Esophagus squamous epithelium (tissue), 5 donors: ENCODE measurements around the gene SRPRA. TPM values are rescaled to one million over a fixed set of nuclear protein-coding genes. Genes with fewer than 3 reads are reported as not detected.

Experiments
- DNase-seq: peaks from one replicate; lab custom pipeline; 2025; lab: John Stamatoyannopoulos, UW
- H3K27ac ChIP-seq, 4 donors: fragments of 200-600 bp; sonication (generic); one replicate each; pipeline ENCODE4 v1.5.1; 2016 to 2019; ENCODE audit warnings: mild to moderate bottlenecking in 1 of 4
- H3K27me3 ChIP-seq, 4 donors: fragments of 200-600 bp; sonication (generic); 1 replicate in 3 of 4; 2 replicates in 1 of 4; pipeline versions ENCODE4 v1.5.1 to v1.6.0; 2017 to 2021; ENCODE audit warnings: antibody characterized with exemption in 1 of 4
- H3K36me3 ChIP-seq, 3 donors: fragments of 200-600 bp; sonication (generic); one replicate each; pipeline ENCODE4 v1.5.1; 2016 to 2019
- H3K4me1 ChIP-seq, 3 donors: fragments of 200-600 bp; sonication (generic); one replicate each; pipeline ENCODE4 v1.5.1; 2017 to 2019
- H3K4me3 ChIP-seq, 4 donors: fragments of 200-600 bp; sonication (generic); 1 replicate in 3 of 4; 2 replicates in 1 of 4; pipeline ENCODE4 v1.5.1; 2016 to 2019; ENCODE audit warnings: mild to moderate bottlenecking in 2 of 4, moderate library complexity in 1 of 4
- H3K9me3 ChIP-seq, 3 donors: fragments of 200-600 bp; sonication (generic); one replicate each; pipeline ENCODE4 v1.5.1; 2016 to 2019
- CTCF ChIP-seq, 6 experiments: fragments of 450-650 bp in 4 of 6; fragments of 200-600 bp in 2 of 6; sonication (generic) in 2 of 6; IDR thresholded peaks; one replicate each; pipeline ENCODE4 v1.5.1; 2016 to 2019; ENCODE audit warnings: antibody characterized with exemption in 6 of 6, mild to moderate bottlenecking in 4 of 6, moderate library complexity in 4 of 6
- POLR2A ChIP-seq, 4 donors: fragments of 450-650 bp; IDR thresholded peaks; one replicate each; pipeline ENCODE4 v1.6.1; 2017; ENCODE audit warnings: antibody characterized with exemption in 4 of 4, mild to moderate bottlenecking in 4 of 4, moderate library complexity in 3 of 4
- WGBS, 2 donors: methylation state at CpG; one replicate each; pipeline ENCODE4 v1.1.5; 2018; 5-methylcytosine and 5-hydroxymethylcytosine counted together
- intact Hi-C: fragments of 100-400 bp; cut with DNase I; formaldehyde crosslinking; loops from one replicate; pipeline ENCODE4 v1.15.0; 2022
- total RNA-seq, 4 donors: library from RNA; depleted of rRNA; stranded (reverse); fragments of >200 nt; gene quantifications; one replicate each; pipeline ENCODE4 v1.1.0, GENCODE V29; 2016
- donor health status: DM: yes; HTN: yes; CAD: no.

SRPRA gene
- total RNA-seq, 4 donors from 2014 or later = 60.2 to 82.0 (median 67.8) TPM

GRCh38 chr11:126297004-126297403, 28.3 kb upstream of the SRPRA start:
- no peak overlapping the region for H3K27ac ChIP-seq
- intact Hi-C loops = no loop called here
- H3K36me3 ChIP-seq = peaks cover 4 to 81% (median 8%) of the 10 kb centered on the region in 3 donors

GRCh38 chr11:126293726-126294125, 25.0 kb upstream of the SRPRA start:
- TF ChIP-seq POLR2A (IDR thresholded peaks at IDR 0.05) = no peak
- no peak for TF ChIP-seq CTCF (IDR thresholded peaks at IDR 0.05)
- 70% methylated on average over 4 to 5 of the region's 5 CpGs for WGBS, 2 donors
- peaks cover 9 to 91% (median 24%) of the 10 kb centered on the region in 3 donors for H3K36me3 ChIP-seq
- no peaks in the 10 kb centered on the region for H3K27me3 ChIP-seq
- DNase-seq = no peak
- H3K27ac ChIP-seq = no peak overlapping the region
- intact Hi-C loops = no loop called here
- no peaks in the 10 kb centered on the region for H3K4me1 ChIP-seq
- no peaks in the 10 kb centered on the region for H3K9me3 ChIP-seq
- H3K4me3 ChIP-seq = no peak overlapping the region

More at GRCh38 chr11:126297004-126297403, 28.3 kb upstream of the SRPRA start:
- H3K27me3 ChIP-seq = no peaks in the 10 kb centered on the region
- TF ChIP-seq POLR2A (IDR thresholded peaks at IDR 0.05) (no peak), CTCF (IDR thresholded peaks at IDR 0.05) (no peak)
- no peaks in the 10 kb centered on the region for H3K4me1 ChIP-seq
- no peak for DNase-seq
- no peak overlapping the region for H3K4me3 ChIP-seq
- 75% methylated on average over 2 of the region's 2 CpGs for WGBS, 2 donors
- H3K9me3 ChIP-seq = no peaks in the 10 kb centered on the region

- intact Hi-C loops = no loop called here
Measured at GRCh38 chr11:126290887-126291286, 22.2 kb upstream of the SRPRA start.

GRCh38 chr11:126288237-126288636, 19.5 kb upstream of the SRPRA start:
- Histone ChIP-seq H3K4me1 (peaks cover 0 to 24% (median 16%) of the 10 kb centered on the region in 3 donors), H3K9me3 (no peaks in the 10 kb centered on the region), H3K4me3 (no peak overlapping the region), H3K36me3 (peaks cover 5 to 65% (median 24%) of the 10 kb centered on the region in 3 donors), H3K27me3 (no peaks in the 10 kb centered on the region), H3K27ac (no peak overlapping the region)
- no peak for DNase-seq
- intact Hi-C loops = no loop called here
- WGBS, 2 donors = 72 to 81% methylated on average over 6 of the region's 6 CpGs
- TF ChIP-seq CTCF (IDR thresholded peaks at IDR 0.05) (no peak), POLR2A (IDR thresholded peaks at IDR 0.05) (no peak)

More at GRCh38 chr11:126290887-126291286, 22.2 kb upstream of the SRPRA start:
- DNase-seq = no peak
- no peaks in the 10 kb centered on the region for H3K27me3 ChIP-seq
- 76 to 78% methylated on average over 6 to 10 of the region's 12 CpGs for WGBS, 2 donors
- H3K9me3 ChIP-seq = no peaks in the 10 kb centered on the region
- no peak overlapping the region for H3K4me3 ChIP-seq
- TF ChIP-seq CTCF (IDR thresholded peaks at IDR 0.05) (no peak), POLR2A (IDR thresholded peaks at IDR 0.05) (no peak)
- no peak overlapping the region for H3K27ac ChIP-seq
- H3K4me1 ChIP-seq = no peaks in the 10 kb centered on the region
- H3K36me3 ChIP-seq = peaks cover 9 to 92% (median 24%) of the 10 kb centered on the region in 3 donors

- no peaks in the 10 kb centered on the region for H3K9me3 ChIP-seq
- TF ChIP-seq POLR2A (IDR thresholded peaks at IDR 0.05) (no peak), CTCF (IDR thresholded peaks at IDR 0.05) (no peak)
- H3K36me3 ChIP-seq = peaks cover 0 to 31% (median 3%) of the 10 kb centered on the region in 3 donors
- 17 to 24% methylated on average over 6 of the region's 6 CpGs for WGBS, 2 donors
- no peaks in the 10 kb centered on the region for H3K27me3 ChIP-seq
- no peak overlapping the region for H3K27ac ChIP-seq
- intact Hi-C loops = no loop called here
- DNase-seq = peak; percentile 39
- H3K4me3 ChIP-seq = peak overlapping the region in 1 of 4 donors; percentile 5
- peaks cover 0 to 36% (median 21%) of the 10 kb centered on the region in 3 donors for H3K4me1 ChIP-seq
Measured at GRCh38 chr11:126284829-126285228, 16.1 kb upstream of the SRPRA start.
